ENCODE data around the gene TRAPPC14.

Gene TRAPPC14

DNA sequence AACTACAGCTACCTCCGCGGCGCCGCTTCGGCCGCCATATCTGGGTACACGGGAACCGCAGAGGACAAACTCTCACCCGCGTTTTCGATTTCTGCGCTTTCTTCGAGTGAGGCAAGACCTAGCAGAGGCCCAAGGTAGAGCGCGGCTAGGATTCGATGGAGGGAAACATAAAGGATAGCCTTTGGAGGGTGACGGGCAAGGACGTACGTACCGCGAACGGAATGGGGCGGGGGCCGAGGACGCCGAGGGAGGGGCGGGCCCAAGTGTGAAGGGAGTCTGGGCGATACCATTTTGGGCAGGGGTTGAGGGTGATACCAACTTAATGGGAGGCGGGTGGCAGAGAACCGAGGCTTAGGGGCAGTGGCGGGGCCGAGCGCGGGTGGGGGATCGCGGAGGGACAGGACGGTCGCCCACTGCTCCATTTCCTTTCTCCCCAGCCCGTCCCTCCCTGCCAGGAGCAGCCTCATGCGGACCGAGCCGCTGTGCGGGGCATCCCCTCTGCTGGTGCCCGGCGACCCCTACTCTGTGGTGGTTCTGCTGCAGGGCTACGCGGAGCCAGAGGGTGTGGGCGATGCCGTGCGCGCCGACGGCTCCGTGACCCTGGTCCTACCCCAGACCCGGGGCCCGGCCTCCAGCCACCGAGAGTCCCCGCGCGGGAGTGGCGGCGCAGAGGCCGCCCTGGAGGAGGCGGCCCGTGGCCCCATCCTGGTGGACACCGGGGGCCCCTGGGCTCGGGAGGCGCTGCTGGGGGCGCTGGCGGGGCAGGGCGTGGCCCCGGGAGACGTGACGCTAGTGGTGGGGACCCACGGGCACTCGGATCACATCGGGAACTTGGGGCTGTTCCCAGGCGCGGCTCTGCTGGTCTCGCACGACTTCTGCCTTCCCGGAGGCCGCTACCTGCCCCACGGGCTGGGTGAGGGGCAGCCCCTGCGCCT, 31.3 kb downstream of the TRAPPC14 start, which contains the start of gene MBLAC1:
TSS of gene MBLAC1 (plus strand) at position 37 of the 935 bp plus-strand sequence. CDS start at position 466, 429 bp downstream.
- DNase-seq (ENCODE audit: low read depth in 3 of 3, low spot score in 1 of 3) = peak; percentile 72 to 81 (median 81)

DNA sequence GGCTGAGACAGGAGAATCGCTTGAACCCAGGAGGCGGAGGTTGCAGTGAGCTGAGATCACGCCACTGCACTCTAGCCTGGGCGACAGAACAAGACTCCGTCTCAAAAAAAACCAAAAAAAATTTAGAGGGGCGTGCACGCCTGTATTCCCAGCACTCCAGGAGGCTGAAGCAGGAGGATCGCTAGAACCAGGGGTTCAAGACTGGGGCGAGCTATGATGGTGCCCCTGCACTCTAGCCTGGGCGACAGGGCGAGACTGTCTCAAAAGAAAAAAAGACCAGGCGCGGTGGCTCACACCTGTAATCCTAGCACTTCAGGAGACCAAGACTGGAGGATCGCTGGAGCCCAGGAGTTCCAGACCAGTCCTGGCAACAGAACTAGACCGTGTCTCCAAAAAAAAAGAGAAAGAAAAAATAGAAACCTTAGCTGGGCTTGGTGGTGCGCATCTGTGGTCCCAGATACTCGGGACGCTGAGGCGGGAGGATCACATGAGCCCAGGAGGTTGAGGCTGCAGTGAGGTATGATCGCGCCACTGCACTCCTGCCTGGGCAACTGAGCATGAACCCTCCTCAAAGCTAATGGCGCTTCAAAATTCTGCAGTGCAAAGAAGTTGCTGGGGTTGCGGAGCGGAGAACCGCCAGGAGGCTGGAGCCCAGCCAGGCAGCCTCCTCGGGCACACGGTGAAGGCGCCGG, 32.1 kb downstream of the TRAPPC14 start:
- no peak for DNase-seq (ENCODE audit: low read depth in 3 of 3, low spot score in 1 of 3)

DNA sequence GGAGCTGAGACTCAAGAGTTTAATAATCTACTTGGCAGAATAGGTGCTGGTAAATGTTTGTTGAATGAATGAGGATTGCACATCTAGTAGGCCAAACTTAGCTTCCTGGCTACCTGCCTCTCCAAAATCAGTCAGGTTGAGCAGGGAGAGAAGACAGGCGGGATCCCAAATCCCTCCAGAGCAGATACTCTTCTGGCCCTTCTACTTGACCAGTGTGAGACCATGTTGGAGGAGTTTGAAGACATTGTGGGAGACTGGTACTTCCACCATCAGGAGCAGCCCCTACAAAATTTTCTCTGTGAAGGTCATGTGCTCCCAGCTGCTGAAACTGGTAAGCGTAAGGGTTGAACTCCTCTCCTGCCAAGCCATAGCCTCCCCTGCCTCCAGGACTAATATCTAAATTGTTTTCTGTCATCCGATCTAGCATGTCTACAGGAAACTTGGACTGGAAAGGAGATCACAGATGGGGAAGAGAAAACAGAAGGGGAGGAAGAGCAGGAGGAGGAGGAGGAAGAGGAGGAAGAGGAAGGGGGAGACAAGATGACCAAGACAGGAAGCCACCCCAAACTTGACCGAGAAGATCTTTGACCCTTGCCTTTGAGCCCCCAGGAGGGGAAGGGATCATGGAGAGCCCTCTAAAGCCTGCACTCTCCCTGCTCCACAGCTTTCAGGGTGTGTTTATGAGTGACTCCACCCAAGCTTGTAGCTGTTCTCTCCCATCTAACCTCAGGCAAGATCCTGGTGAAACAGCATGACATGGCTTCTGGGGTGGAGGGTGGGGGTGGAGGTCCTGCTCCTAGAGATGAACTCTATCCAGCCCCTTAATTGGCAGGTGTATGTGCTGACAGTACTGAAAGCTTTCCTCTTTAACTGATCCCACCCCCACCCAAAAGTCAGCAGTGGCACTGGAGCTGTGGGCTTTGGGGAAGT, 34.0 kb downstream of the TRAPPC14 start:
- no peak for DNase-seq (ENCODE audit: low read depth in 3 of 3, low spot score in 1 of 3)

- DNase-seq (ENCODE audit: low read depth in 3 of 3, low spot score in 1 of 3) = no peak
Observed at GRCh38 chr7:100122568-100122967, 36.0 kb downstream of the TRAPPC14 start.

DNA sequence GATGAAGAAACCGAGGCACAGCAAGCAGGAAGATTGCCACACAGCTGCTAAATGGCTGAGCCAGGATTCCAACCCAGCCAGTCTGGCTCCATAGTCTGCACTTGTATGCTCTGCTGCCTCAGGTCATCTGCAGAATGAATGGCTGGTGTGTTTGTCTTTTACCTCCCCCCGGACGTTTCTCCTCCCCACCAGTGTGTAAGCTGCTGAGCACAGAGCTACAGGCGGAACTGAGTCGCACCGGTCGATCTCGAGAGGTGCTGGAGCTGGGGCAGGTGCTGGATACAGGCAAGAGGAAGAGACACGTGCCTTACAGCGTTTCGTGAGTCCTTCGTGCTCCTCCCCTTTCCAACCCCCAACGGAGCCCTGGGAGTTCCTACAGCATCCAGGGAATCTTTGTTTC, 36.5 kb downstream of the TRAPPC14 start:
- DNase-seq (ENCODE audit: low read depth in 3 of 3, low spot score in 1 of 3) = no peak

- DNase-seq (ENCODE audit: low read depth in 3 of 3, low spot score in 1 of 3) = no peak
Observed at GRCh38 chr7:100120733-100121036, 37.8 kb downstream of the TRAPPC14 start.

GRCh38 chr7:100119970-100120732, 38.4 kb downstream of the TRAPPC14 start:
- peak; percentile 29 to 49 (median 39) for DNase-seq (ENCODE audit: low read depth in 3 of 3, low spot score in 1 of 3)

GRCh38 chr7:100119072-100119969, 39.2 kb downstream of the TRAPPC14 start, which contains the start of the genes CNPY4 and TAF6:
Gene CNPY4, plus strand, starts transcription at chr7:100119634. Its CDS starts 111 bp downstream, at chr7:100119745.
Gene TAF6, minus strand, starts transcription at chr7:100119358. Its CDS starts 5,149 bp downstream, at chr7:100114209.
- peak; percentile 88 to 93 (median 91) for DNase-seq (ENCODE audit: low read depth in 3 of 3, low spot score in 1 of 3)

DNA sequence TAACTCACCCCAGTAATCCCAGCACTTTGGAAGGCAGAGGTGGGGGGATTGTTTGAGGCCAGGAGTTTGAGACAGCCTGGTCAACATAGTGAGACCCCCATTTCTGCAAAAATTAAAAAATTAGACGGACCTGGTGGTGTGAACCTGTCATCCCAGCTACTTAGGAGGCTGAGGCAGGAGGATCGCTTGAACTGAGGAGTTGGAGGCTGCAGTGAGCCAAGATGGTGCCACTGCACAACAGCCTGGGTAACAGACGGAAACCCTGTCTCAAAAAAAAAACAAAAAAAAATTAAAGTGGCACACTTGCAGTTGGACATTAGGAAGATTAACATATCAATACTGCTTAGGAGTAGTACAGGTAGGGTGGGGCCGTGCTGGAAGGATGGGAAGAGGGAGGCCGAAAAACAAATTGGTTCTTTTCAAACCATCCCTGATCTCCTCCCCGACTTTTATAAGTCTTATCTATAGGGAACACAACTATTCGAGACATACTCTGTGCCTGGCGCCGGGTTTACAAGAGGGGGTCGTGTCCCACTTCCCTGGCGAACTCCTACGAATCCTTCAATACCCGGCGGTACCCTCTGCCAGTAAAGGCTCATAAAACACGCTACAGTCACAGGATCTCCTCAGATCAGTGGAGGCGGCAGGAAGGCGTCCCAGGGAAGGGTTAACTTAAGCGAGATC, 40.0 kb downstream of the TRAPPC14 start:
- DNase-seq (ENCODE audit: low read depth in 3 of 3, low spot score in 1 of 3) = no peak

DNA sequence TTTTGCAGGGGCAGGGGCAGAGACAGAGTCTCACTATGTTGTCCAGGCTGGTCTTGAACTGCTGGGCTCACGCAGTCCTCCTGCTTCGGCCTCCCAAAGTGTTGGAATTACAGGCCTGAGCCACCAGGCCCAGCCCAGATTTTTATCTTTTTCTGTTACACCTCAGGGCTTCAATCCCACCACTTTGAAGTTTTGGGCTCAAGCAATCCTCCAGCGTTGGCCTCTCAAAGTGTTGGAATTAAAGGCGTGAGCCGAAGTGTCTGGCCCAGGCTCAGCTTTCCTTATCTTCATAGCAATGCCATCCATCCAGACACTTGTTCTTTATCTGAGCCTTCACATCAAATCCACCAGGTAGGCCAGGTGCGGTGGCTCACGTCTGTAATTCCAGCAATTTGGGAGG, 43.5 kb downstream of the TRAPPC14 start:
- DNase-seq (ENCODE audit: low read depth in 3 of 3, low spot score in 1 of 3) = no peak

GRCh38 chr7:100111914-100112313, 46.6 kb downstream of the TRAPPC14 start:
- no peak for DNase-seq (ENCODE audit: low read depth in 3 of 3, low spot score in 1 of 3)

- DNase-seq (ENCODE audit: low read depth in 3 of 3, low spot score in 1 of 3) = no peak
Observed at GRCh38 chr7:100111156-100111555, 47.4 kb downstream of the TRAPPC14 start.

GRCh38 chr7:100109521-100110163, 48.9 kb downstream of the TRAPPC14 start:
- DNase-seq (ENCODE audit: low read depth in 3 of 3, low spot score in 1 of 3) = no peak

GRCh38 chr7:100107890-100108289, 50.6 kb downstream of the TRAPPC14 start:
- DNase-seq (ENCODE audit: low read depth in 3 of 3, low spot score in 1 of 3) = no peak

- DNase-seq (ENCODE audit: low read depth in 3 of 3, low spot score in 1 of 3) = no peak
Observed at GRCh38 chr7:100107125-100107737, 51.3 kb downstream of the TRAPPC14 start.

DNA sequence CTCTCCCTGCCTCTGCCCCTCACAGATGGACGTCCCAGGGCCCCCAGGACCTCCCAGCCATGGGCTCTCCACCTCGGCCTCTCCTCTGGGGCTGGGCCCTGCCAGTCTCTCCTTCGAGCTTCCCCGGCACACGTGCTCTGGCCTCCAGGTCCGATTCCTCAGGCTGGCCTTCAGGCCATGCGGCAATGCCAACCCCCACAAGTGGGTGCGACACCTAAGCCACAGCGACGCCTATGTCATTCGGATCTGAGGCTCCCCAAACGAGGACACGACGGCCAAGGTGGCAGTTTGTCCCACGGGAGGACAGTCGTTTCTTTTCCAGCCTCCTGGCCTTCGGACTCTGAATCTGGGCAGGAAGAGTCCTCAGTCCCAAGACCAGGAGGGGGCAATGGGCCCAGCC, 51.9 kb downstream of the TRAPPC14 start:
- DNase-seq (ENCODE audit: low read depth in 3 of 3, low spot score in 1 of 3) = no peak

DNA sequence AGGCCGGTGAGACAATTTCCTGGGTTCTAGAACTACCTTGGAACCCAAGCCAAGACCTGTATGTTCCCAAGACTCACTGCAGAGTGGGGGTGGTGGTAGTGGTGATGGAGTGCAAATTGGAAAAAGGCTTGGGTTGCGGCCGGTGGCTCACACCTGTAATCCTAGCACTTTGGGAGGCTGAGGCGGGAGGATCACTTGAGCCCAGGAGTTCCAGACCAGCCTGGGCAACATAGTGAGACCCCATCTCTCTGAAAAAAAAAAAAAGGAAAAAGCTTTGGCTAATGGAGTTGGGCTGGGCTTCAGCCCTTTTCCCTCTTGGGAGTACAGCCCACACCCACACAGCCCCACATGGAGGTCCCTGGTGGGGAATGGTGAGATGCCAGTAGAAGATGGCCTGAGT, 53.0 kb downstream of the TRAPPC14 start:
- no peak for DNase-seq (ENCODE audit: low read depth in 3 of 3, low spot score in 1 of 3)

Data from stimulated activated CD4-positive, alpha-beta T cell treated with anti-CD3 and anti-CD28 coated beads, TNF-alpha, amount 100 ng/mL, for 1 hour (primary cell).